C4-2B (cell line): ENCODE results near the gene KLHL17.

ENCODE experiments used
- CTCF ChIP-seq: fragments of 450-650 bp; conservative IDR thresholded peaks from 2 replicates; pipeline ENCODE4 v1.5.1; 2017; ENCODE audit warnings: mild to moderate bottlenecking
- ZFX ChIP-seq: fragments of 450-650 bp; IDR thresholded peaks from 2 replicates; pipeline ENCODE4 v1.6.1; 2017

GRCh38 chr1:978835-979743, 18.7 kb downstream of the KLHL17 start:
- TF ChIP-seq CTCF (no peak), ZFX (no peak)
